Caco-2 (cell line): ENCODE results near the gene AKR7A2. TPM values are rescaled to one million over a fixed set of nuclear protein-coding genes. Genes with fewer than 3 reads are reported as not detected.

Experiments used
- BruUV-seq: library from RNA; stranded (reverse); fragments of 400-500 nt; replicated peaks from 2 replicates; lab custom pipeline; 2021; lab: Mats Ljungman, UMichigan
- CTCF ChIA-PET: fragments of 300-600 bp; sonication (Branson Sonifier 250); formaldehyde crosslinking; loops from one replicate; lab custom pipeline; 2022; ENCODE audit warnings: antibody characterized with exemption; lab: Charles Lee
- POLR2A ChIA-PET: fragments of 300-600 bp; sonication (Branson Sonifier 250); formaldehyde crosslinking; loops from one replicate; lab custom pipeline; 2022; ENCODE audit warnings: antibody characterized with exemption; lab: Charles Lee
- DNase-seq, 2 experiments: peaks; one replicate each; pipeline versions ENCODE4 v3.0.0 to v3.0.0-alpha.2; 2020 to 2022
- H3K27me3 ChIP-seq: replicated peaks from 2 replicates; pipeline ENCODE4 v1.6.0; 2011; ENCODE audit warnings: low read length; ENCODE audit not compliant: control insufficient read depth, insufficient read depth
- H3K36me3 ChIP-seq: 2 replicates; pipeline ENCODE4 v1.5.1; 2011; ENCODE audit warnings: low read length; ENCODE audit not compliant: control insufficient read depth, insufficient read depth
- H3K4me1 ChIP-seq: fragments of 250-450 bp; sonication (Bioruptor Pico); 2 replicates; pipeline ENCODE4 v1.5.1; 2020; ENCODE audit warnings: mild to moderate bottlenecking
- H3K4me3 ChIP-seq: 2 replicates; pipeline ENCODE4 v1.5.1; 2011; ENCODE audit warnings: low read depth, mild to moderate bottlenecking, control low read depth, low read length
- H3K9me3 ChIP-seq: fragments of 250-450 bp; sonication (Bioruptor Pico); 2 replicates; pipeline ENCODE4 v1.5.1; 2020; ENCODE audit warnings: mild to moderate bottlenecking, moderate library complexity
- H3K27ac Mint-ChIP-seq: one replicate; pipeline ENCODE4 v1.8.0; 2022; ENCODE audit warnings: mixed read lengths; ENCODE audit not compliant: unreplicated experiment
- H3K27me3 Mint-ChIP-seq: one replicate; pipeline ENCODE4 v1.8.0; 2022; ENCODE audit warnings: mixed read lengths; ENCODE audit not compliant: insufficient read depth, unreplicated experiment
- H3K36me3 Mint-ChIP-seq: one replicate; pipeline ENCODE4 v1.8.0; 2022; ENCODE audit warnings: mild to moderate bottlenecking, mixed read lengths; ENCODE audit not compliant: insufficient read depth, unreplicated experiment
- H3K4me1 Mint-ChIP-seq: one replicate; pipeline ENCODE4 v1.8.0; 2022; ENCODE audit warnings: low read depth, mixed read lengths; ENCODE audit not compliant: unreplicated experiment
- H3K4me3 Mint-ChIP-seq: one replicate; pipeline ENCODE4 v1.8.0; 2022; ENCODE audit warnings: mild to moderate bottlenecking, moderate library complexity, mixed read lengths; ENCODE audit not compliant: unreplicated experiment
- H3K9me3 Mint-ChIP-seq: one replicate; pipeline ENCODE4 v1.8.0; 2022; ENCODE audit warnings: mixed read lengths; ENCODE audit not compliant: unreplicated experiment
- CTCF ChIP-seq, 2 experiments: fragments of 200-600 bp in 1 of 2; IDR thresholded peaks; 1 replicate in 1 of 2; 2 replicates in 1 of 2; pipeline versions ENCODE4 v1.5.1 to v1.8.0; 2011 to 2022; ENCODE audit warnings: antibody characterized with exemption in 1 of 2, control low read depth in 1 of 2, inconsistent platforms in 1 of 2, low read depth in 1 of 2, low read length in 1 of 2, mild to moderate bottlenecking in 1 of 2, moderate library complexity in 1 of 2; ENCODE audit not compliant: insufficient read depth in 1 of 2, severe bottlenecking in 1 of 2, unreplicated experiment in 1 of 2
- intact Hi-C: fragments of 100-400 bp; cut with micrococcal nuclease; formaldehyde crosslinking; loops from one replicate; pipeline ENCODE4 v1.10.0; 2022; ENCODE audit not compliant: unreplicated experiment
- total RNA-seq: library from RNA; stranded (reverse); gene quantifications from 2 replicates; pipeline ENCODE4 v1.2.3, GENCODE V29; 2022

The AKR7A2 gene
- total RNA-seq, 1 experiment from 2014 or later: 55.4 TPM

GRCh38 chr1:19310061-19310460, 1.9 kb downstream of the AKR7A2 start:
- no peak overlapping the region for H3K27ac Mint-ChIP-seq
- H3K4me3 Mint-ChIP-seq: no peak overlapping the region
- peaks cover 29% of the 10 kb centered on the region for H3K36me3 Mint-ChIP-seq
- H3K27me3 ChIP-seq: no peaks in the 10 kb centered on the region
- peaks cover 15% of the 10 kb centered on the region for H3K4me1 Mint-ChIP-seq
- H3K36me3 ChIP-seq: no peaks in the 10 kb centered on the region; the same call in 1 of the 2 replicates
- no peaks in the 10 kb centered on the region for H3K9me3 Mint-ChIP-seq
- H3K9me3 ChIP-seq: no peaks in the 10 kb centered on the region
- H3K4me1 ChIP-seq: no peaks in the 10 kb centered on the region
- TF ChIP-seq CTCF (IDR thresholded peaks at IDR 0.05; ENCODE audit: insufficient read depth in 1 of 2, low read depth in 1 of 2, low read length in 1 of 2, severe bottlenecking in 1 of 2, unreplicated experiment in 1 of 2): no peak
- no peak overlapping the region for H3K4me3 ChIP-seq
- intact Hi-C loops: loop anchor here (10.0 kb wide), 1 partner anchor 55 kb away; the partner anchor contains the start of genes EMC1 and MRTO4
- no peaks in the 10 kb centered on the region for H3K27me3 Mint-ChIP-seq
- no TSS peak for BruUV-seq
- ChIA-PET POLR2A (no interaction called here), CTCF (no interaction called here)
- DNase-seq: no peak

GRCh38 chr1:19309123-19309813, 2.7 kb downstream of the AKR7A2 start:
- no TSS peak for BruUV-seq
- intact Hi-C loops: no loop called here

GRCh38 chr1:19308509-19308907, 3.4 kb downstream of the AKR7A2 start:
- BruUV-seq: no TSS peak

More at GRCh38 chr1:19309123-19309813, 2.7 kb downstream of the AKR7A2 start:
- Mint-ChIP-seq H3K27ac (no peak overlapping the region), H3K9me3 (no peaks in the 10 kb centered on the region), H3K27me3 (no peaks in the 10 kb centered on the region), H3K36me3 (peaks cover 36% of the 10 kb centered on the region), H3K4me3 (no peak overlapping the region), H3K4me1 (peaks cover 15% of the 10 kb centered on the region)
- ChIA-PET POLR2A (no interaction called here), CTCF (no interaction called here)
- TF ChIP-seq CTCF (IDR thresholded peaks at IDR 0.05; ENCODE audit: insufficient read depth in 1 of 2, low read depth in 1 of 2, low read length in 1 of 2, severe bottlenecking in 1 of 2, unreplicated experiment in 1 of 2): no peak
- DNase-seq: no peak
- Histone ChIP-seq H3K9me3 (no peaks in the 10 kb centered on the region), H3K27me3 (no peaks in the 10 kb centered on the region), H3K36me3 (no peaks in the 10 kb centered on the region; the same call in 1 of the 2 replicates), H3K4me1 (no peaks in the 10 kb centered on the region), H3K4me3 (no peak overlapping the region)

More at GRCh38 chr1:19308509-19308907, 3.4 kb downstream of the AKR7A2 start:
- POLR2A ChIA-PET: no interaction called here
- Histone ChIP-seq H3K4me3 (no peak overlapping the region), H3K36me3 (peaks cover under 1% of the 10 kb centered on the region; the same call in 1 of the 2 replicates), H3K4me1 (no peaks in the 10 kb centered on the region), H3K27me3 (no peaks in the 10 kb centered on the region), H3K9me3 (no peaks in the 10 kb centered on the region)
- Mint-ChIP-seq H3K4me1 (peaks cover 15% of the 10 kb centered on the region), H3K27ac (no peak overlapping the region), H3K36me3 (peaks cover 36% of the 10 kb centered on the region), H3K9me3 (no peaks in the 10 kb centered on the region), H3K4me3 (no peak overlapping the region), H3K27me3 (no peaks in the 10 kb centered on the region)
- no peak for DNase-seq
- intact Hi-C loops: no loop called here
- TF ChIP-seq CTCF (IDR thresholded peaks at IDR 0.05; ENCODE audit: insufficient read depth in 1 of 2, low read depth in 1 of 2, low read length in 1 of 2, severe bottlenecking in 1 of 2, unreplicated experiment in 1 of 2): no peak
- CTCF ChIA-PET: no interaction called here
